Astrocyte (in vitro differentiated cells and primary cell): ENCODE results near the gene LRRC63. TPM values are rescaled to one million over a fixed set of nuclear protein-coding genes. Genes with fewer than 3 reads are reported as not detected.

Source experiments
- DNase-seq: peaks from one replicate; pipeline ENCODE4 v3.0.0-alpha.2; 2010; ENCODE audit warnings: low read depth
- FAIRE-seq: peaks from 2 replicates; lab custom pipeline; 2011; peaks lifted over from hg19 to GRCh38; lab: Jason Lieb, UNC
- H2AFZ ChIP-seq: 2 replicates; pipeline ENCODE4 v1.6.0; 2012; ENCODE audit warnings: low read depth, low read length, inconsistent platforms
- H3K27ac ChIP-seq: 2 replicates; pipeline ENCODE4 v1.5.1; 2011; ENCODE audit warnings: low read depth, low read length, inconsistent platforms
- H3K27me3 ChIP-seq: 2 replicates; pipeline ENCODE4 v1.6.0; 2011; ENCODE audit warnings: low read length, inconsistent platforms; ENCODE audit not compliant: insufficient read depth
- H3K36me3 ChIP-seq: 2 replicates; pipeline ENCODE4 v1.5.1; 2011; ENCODE audit warnings: low read length, inconsistent platforms; ENCODE audit not compliant: insufficient read depth
- H3K4me1 ChIP-seq: 2 replicates; pipeline ENCODE4 v1.5.1; 2011; ENCODE audit warnings: low read length, inconsistent platforms; ENCODE audit not compliant: insufficient read depth
- H3K4me2 ChIP-seq: 2 replicates; pipeline ENCODE4 v1.6.0; 2012; ENCODE audit warnings: low read length, inconsistent platforms
- H3K4me3 ChIP-seq: 2 replicates; pipeline ENCODE4 v1.5.1; 2011; ENCODE audit warnings: low read depth, mild to moderate bottlenecking, low read length, inconsistent platforms; ENCODE audit not compliant: insufficient read depth
- H3K79me2 ChIP-seq: 2 replicates; pipeline ENCODE4 v1.6.0; 2012; ENCODE audit warnings: mild to moderate bottlenecking, low read length, inconsistent platforms; ENCODE audit not compliant: insufficient read depth
- H3K9ac ChIP-seq: 2 replicates; pipeline ENCODE4 v1.6.0; 2012; ENCODE audit warnings: mild to moderate bottlenecking, low read length, inconsistent platforms
- H3K9me3 ChIP-seq: 2 replicates; pipeline ENCODE4 v1.5.1; 2012; ENCODE audit warnings: low read depth, mild to moderate bottlenecking, low read length, inconsistent platforms; ENCODE audit not compliant: insufficient read depth
- H4K20me1 ChIP-seq: 2 replicates; pipeline ENCODE4 v1.6.0; 2012; ENCODE audit warnings: low read length, inconsistent platforms; ENCODE audit not compliant: insufficient read depth
- H3K27ac Mint-ChIP-seq: one replicate; pipeline ENCODE4 v1.8.0; 2021; ENCODE audit warnings: mild to moderate bottlenecking, mixed read lengths; ENCODE audit not compliant: unreplicated experiment
- H3K27me3 Mint-ChIP-seq: one replicate; pipeline ENCODE4 v1.8.0; 2021; ENCODE audit warnings: low read depth, mixed read lengths; ENCODE audit not compliant: unreplicated experiment
- H3K36me3 Mint-ChIP-seq: one replicate; pipeline ENCODE4 v1.8.0; 2021; ENCODE audit warnings: low read depth, mixed read lengths; ENCODE audit not compliant: unreplicated experiment
- H3K4me1 Mint-ChIP-seq: one replicate; pipeline ENCODE4 v1.8.0; 2021; ENCODE audit warnings: low read depth, mixed read lengths; ENCODE audit not compliant: unreplicated experiment
- H3K4me3 Mint-ChIP-seq: one replicate; pipeline ENCODE4 v1.8.0; 2021; ENCODE audit warnings: mild to moderate bottlenecking, moderate library complexity, mixed read lengths; ENCODE audit not compliant: unreplicated experiment
- H3K9me3 Mint-ChIP-seq: one replicate; pipeline ENCODE4 v1.8.0; 2021; ENCODE audit warnings: mild to moderate bottlenecking, mixed read lengths; ENCODE audit not compliant: unreplicated experiment
- CTCF ChIP-seq: IDR thresholded peaks from 2 replicates; pipeline ENCODE4 v1.5.1; 2011; ENCODE audit warnings: low read depth, mild to moderate bottlenecking, inconsistent platforms, low read length, moderate library complexity; ENCODE audit not compliant: insufficient read depth
- EZH2 ChIP-seq: IDR thresholded peaks from 2 replicates; pipeline ENCODE4 v1.6.1; 2012; ENCODE audit warnings: mild to moderate bottlenecking, low read length, inconsistent platforms; ENCODE audit not compliant: insufficient read depth
- total RNA-seq: library from RNA; stranded (reverse); gene quantifications from 2 replicates; pipeline ENCODE4 v1.2.1, GENCODE V29; 2021

Gene LRRC63
- total RNA-seq, 1 donor from 2014 or later = not detected

- Histone ChIP-seq H2AFZ (no peak overlapping the region), H3K4me1 (peaks cover 5% of the 10 kb centered on the region), H3K36me3 (no peaks in the 10 kb centered on the region), H4K20me1 (no peaks in the 10 kb centered on the region), H3K9ac (no peak overlapping the region), H3K9me3 (no peaks in the 10 kb centered on the region), H3K27me3 (no peaks in the 10 kb centered on the region), H3K79me2 (no peaks in the 10 kb centered on the region), H3K4me3 (no peak overlapping the region), H3K4me2 (no peak overlapping the region), H3K27ac (no peak overlapping the region)
- Mint-ChIP-seq H3K9me3 (no peaks in the 10 kb centered on the region), H3K27me3 (peaks cover 2% of the 10 kb centered on the region), H3K4me3 (no peak overlapping the region), H3K4me1 (peaks cover 22% of the 10 kb centered on the region), H3K36me3 (no peaks in the 10 kb centered on the region), H3K27ac (no peak overlapping the region)
- TF ChIP-seq CTCF (no peak), EZH2 (no peak)
- FAIRE-seq (no peak), DNase-seq (no peak)
Measured at GRCh38 chr13:46171739-46172138, 40.0 kb upstream of the LRRC63 start.

GRCh38 chr13:46172531-46172991 is 39.2 kb upstream of the LRRC63 start:
- Histone ChIP-seq H3K4me2 (no peak overlapping the region), H2AFZ (no peak overlapping the region), H3K36me3 (no peaks in the 10 kb centered on the region), H3K27me3 (no peaks in the 10 kb centered on the region), H3K4me3 (no peak overlapping the region), H3K79me2 (no peaks in the 10 kb centered on the region), H3K9me3 (no peaks in the 10 kb centered on the region), H3K9ac (no peak overlapping the region), H3K27ac (no peak overlapping the region), H3K4me1 (peaks cover 5% of the 10 kb centered on the region), H4K20me1 (no peaks in the 10 kb centered on the region)
- Mint-ChIP-seq H3K4me1 (peaks cover 17% of the 10 kb centered on the region), H3K4me3 (no peak overlapping the region), H3K27me3 (peaks cover 2% of the 10 kb centered on the region), H3K36me3 (no peaks in the 10 kb centered on the region), H3K9me3 (no peaks in the 10 kb centered on the region), H3K27ac (peak overlapping the region; percentile 53)
- DNase-seq (no peak), FAIRE-seq (no peak)
- no peak for TF ChIP-seq EZH2
- no peak for TF ChIP-seq CTCF

GRCh38 chr13:46173656-46174055 is 38.1 kb upstream of the LRRC63 start:
- Mint-ChIP-seq H3K27me3 (peaks cover 2% of the 10 kb centered on the region), H3K27ac (no peak overlapping the region), H3K4me1 (peaks cover 13% of the 10 kb centered on the region), H3K36me3 (no peaks in the 10 kb centered on the region), H3K9me3 (no peaks in the 10 kb centered on the region), H3K4me3 (no peak overlapping the region)
- no peak overlapping the region for H2AFZ ChIP-seq
- H3K4me3 ChIP-seq = no peak overlapping the region
- H3K9ac ChIP-seq = no peak overlapping the region
- H3K9me3 ChIP-seq = no peaks in the 10 kb centered on the region
- no peaks in the 10 kb centered on the region for H3K36me3 ChIP-seq
- no peaks in the 10 kb centered on the region for H3K79me2 ChIP-seq
- H4K20me1 ChIP-seq = no peaks in the 10 kb centered on the region
- no peak overlapping the region for H3K27ac ChIP-seq
- H3K27me3 ChIP-seq = no peaks in the 10 kb centered on the region
- DNase-seq = no peak
- H3K4me1 ChIP-seq = peaks cover 5% of the 10 kb centered on the region
- no peak overlapping the region for H3K4me2 ChIP-seq
- TF ChIP-seq CTCF = no peak
- no peak for FAIRE-seq
